ENCODE data around the gene GPRIN2.

Gene GPRIN2

GRCh38 chr10:46547541-46548497, 8.6 kb downstream of the GPRIN2 start:
- DNase-seq: no peak

DNA sequence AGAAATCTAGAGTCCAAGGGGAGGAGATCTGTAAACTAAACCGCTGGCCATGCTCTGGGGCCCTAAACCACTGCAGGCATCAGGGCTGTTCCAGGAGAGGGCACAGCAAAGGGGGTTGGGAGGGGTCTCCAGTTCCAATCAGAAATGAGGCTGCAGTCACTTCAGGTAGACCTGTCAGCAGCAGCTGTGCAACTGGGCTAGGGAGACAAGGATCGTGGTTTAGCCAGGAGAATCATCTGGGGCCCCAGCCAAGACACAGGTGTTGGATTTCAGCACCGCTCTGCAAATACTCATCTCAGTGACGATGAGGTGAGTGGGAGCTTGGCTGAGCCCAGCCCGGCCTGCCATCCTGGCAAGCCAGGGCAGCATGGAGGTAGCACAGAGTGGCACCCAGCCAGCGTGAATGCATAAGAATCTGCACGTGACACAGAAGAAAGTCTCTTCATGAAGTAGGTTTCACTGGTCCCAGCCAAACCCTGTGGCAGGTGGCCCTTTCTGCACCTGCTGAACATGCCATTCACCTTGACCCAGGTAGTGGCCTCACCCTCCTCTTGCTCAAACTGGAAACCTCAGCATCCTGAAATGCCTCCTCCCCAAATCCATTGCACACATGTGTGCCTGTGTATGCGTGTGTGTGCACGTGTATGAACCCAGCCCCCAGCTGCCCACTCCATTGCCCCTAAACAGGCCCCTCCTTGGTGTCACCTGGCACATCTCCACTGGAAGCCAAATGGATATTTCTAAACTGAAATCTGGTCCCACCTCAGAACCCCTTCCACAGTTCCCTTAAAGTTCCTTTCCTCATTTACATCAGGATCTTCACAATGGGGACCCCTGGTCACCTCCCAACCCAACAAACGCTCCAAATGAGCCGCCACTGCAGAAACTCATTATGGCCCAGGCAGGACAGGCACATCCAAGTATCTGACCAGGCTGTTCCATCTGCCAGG, 9.6 kb downstream of the GPRIN2 start:
- no peak for DNase-seq

DNA sequence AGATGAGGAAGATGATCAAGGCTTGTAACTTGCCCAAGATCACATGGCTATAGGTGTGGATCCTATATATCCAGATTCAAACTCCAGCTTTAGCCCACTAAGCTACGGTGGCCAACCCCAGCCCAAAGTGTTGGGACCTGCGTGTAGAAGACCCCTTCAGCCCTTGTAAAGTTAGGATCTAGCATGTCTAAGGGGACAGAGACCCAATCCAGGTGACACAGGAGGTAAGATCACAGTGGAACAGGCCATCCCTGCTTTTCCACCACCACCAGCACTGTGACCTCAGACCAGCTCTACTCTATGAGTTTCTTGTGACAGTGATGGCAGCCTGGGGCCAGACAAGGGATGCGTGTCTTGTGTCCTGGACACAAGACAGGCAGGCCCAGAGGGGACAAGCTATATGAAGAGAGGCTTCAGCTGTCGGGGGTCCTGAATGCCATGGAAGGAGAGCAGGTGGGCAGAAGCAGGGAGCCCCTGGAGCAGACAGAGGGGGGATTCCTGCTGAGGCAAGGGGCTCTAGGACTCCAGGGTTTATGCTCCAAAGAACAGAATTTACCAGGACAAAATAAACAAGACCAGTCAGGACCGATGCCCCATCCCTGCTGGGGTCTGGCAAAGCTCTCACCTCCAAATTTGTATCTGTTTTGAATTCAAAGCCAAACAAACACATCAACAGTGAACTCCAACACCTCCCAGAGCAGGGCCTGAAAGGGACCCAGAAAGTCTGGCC, 10.4 kb downstream of the GPRIN2 start:
- no peak for DNase-seq

DNA sequence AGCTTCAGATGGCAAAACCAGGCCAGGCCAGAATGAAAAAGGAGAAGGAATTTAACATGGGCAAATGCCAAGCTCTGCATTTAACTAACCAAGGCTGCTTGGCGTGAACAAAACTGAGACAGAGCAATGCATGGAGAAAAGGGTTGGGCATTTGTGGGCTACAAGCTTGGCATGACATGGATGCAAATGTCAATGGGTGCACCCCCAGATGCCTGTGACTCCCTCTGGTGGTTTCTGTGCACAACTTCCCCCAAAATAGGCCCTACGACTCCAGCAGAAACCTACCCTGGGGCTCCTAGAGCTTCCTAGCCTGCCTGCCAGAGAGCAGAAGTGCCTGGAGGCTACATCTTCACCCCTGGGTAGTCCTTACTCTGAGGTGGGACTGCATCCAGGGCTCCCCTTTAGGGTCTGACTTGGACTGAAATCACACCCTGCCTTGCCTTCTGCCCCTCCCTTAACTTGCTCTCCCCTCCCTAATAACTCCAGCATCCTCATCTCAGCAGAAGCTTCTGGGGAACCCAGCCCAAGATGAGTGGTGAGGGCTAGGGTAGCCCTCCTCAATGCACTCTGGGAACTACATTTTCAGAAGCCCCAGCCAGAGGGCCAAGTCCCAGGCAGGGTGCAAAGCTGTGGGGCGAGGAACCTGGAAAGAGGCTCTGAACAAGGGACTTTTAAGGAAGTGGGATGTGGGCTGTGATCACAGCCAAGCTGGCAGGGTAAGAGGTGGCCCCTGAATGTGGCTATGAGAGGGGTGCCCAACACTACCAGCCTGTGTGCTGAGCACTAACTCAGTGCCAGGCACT, 11.3 kb downstream of the GPRIN2 start:
- no peak for DNase-seq

GRCh38 chr10:46543466-46544377, 12.7 kb downstream of the GPRIN2 start:
- no peak for DNase-seq

GRCh38 chr10:46542567-46543465, 13.6 kb downstream of the GPRIN2 start:
- no peak for DNase-seq

GRCh38 chr10:46541735-46542566, 14.5 kb downstream of the GPRIN2 start:
- DNase-seq: no peak

DNA sequence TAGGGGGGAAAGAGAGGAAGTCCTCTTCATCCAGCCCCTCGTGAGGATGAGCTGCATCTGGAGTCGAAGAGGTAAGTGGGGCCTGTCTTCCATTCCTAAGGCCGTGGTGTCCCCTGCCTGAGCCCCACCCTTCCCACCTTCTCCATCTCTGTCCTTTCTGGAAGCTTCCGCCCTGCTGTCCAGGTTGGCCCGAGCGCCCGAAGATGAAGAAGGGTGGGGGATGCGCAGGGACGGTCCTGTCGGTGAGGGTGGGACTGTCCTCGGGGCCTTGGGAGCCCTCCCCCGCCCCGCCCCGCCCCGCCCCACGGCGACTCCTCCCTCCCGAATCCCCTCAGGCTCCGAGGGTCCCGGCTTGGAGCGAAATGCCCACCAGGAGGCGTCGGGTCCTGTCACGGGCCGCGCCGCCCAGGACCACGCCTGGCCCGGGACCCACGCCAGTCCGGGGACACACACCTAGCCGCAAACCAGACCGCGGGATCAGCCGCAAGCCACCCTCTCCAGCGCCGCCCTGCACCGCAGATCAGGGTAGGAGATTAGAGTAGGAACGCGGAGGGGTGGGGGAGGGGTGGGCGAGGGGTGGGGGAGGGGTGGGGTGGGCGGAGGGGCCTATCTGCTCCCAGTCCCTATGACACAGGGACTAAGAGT, 15.3 kb downstream of the GPRIN2 start:
- no peak for DNase-seq

- no peak for DNase-seq
These were observed 15.9 kb downstream of the GPRIN2 start for GRCh38 chr10:46540412-46541016.

- no peak for DNase-seq
These were observed 16.7 kb downstream of the GPRIN2 start for GRCh38 chr10:46539596-46540411.

DNA sequence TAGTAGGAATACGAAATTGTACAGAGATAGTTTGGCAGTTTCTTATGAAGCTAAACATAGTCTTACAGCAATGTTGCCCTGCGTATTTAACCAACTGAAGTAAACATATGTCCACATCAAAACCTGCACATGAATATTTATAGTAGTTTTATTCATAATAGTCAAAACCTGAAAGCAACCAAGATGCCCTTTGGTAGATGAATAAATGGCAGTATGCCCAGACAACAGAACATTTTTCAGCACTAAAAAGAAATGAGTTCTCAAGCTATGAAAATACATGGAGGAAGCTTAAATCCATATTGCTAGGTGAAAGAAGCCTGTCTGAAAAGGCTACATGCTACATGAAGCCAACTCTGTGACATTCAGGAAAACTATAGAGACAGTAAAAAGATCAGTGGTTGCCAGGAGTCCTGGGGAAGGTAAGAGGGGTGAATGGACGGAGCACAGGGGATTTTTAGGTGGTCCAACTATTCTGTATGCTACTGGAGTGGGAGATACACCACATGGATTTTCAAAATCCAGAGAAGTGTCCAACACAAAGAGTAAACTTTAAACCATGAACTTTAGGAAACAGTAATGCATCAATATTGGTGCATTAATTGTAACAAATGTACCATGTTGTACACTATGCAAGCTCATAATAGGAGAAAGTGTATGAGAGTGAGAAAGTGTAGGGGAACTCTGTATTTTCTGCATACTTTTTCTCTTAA, 17.6 kb downstream of the GPRIN2 start:
- no peak for DNase-seq

- DNase-seq: no peak
These were observed 18.3 kb downstream of the GPRIN2 start for GRCh38 chr10:46538155-46538554.

- DNase-seq: no peak
These were observed 19.1 kb downstream of the GPRIN2 start for GRCh38 chr10:46537309-46537708.

GRCh38 chr10:46536781-46537180, 19.7 kb downstream of the GPRIN2 start:
- no peak for DNase-seq

GRCh38 chr10:46536171-46536570, 20.3 kb downstream of the GPRIN2 start:
- no peak for DNase-seq

DNA sequence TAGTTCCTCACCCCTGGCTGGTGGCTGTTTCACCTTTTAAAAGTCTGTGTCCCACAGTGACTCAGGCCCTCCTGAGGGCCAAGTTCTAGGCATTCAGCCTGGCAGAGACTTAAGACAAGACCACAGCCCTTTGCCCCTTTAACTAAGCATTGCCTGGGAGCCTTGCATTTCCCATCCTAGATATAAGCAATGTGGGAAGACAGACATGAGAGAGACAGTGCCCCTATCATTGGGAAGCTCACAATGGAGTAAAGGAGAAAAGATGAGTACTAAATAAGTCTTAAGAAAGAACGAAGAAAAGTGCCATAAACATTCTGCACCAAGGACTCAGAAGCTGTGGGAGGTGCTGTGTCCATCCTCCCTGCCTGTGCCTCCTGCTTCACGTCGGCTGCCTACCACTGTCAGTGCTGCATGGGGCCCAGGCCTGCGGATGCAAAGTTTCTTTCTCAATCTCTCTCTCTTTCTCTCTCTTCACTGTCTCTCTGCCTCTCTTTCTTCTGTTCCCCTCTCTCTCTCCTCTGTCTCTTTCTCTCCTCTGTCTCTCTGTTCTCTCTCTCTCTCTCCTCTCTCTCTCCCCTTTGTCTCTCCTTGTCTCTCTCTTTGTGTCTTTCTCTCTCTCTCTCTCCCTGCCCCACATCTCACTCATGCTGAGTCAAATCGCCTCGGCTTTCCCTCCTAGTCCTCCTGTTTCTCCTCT, 21.5 kb downstream of the GPRIN2 start:
- no peak for DNase-seq
